ENCODE data around the gene SAP30BP. TPM values are rescaled to one million over a fixed set of nuclear protein-coding genes. Genes with fewer than 3 reads are reported as not detected.

Gene SAP30BP
- 125 TPM for total RNA-seq (ENCODE audit: unreplicated experiment)
- long read RNA-seq, transcript SAP30BP-225 (11 exons, 2,722 nt) = major isoform, 50 of 61 reads
- long read RNA-seq, partial matches to known transcripts = 1 of 61 reads
- long read RNA-seq, other reads (novel, unspliced or antisense) = 6 of 61 reads

GRCh38 chr17:75666959-75667790 lies at the start of gene SAP30BP, which contains the start of gene RECQL5:
SAP30BP (plus strand) TSS chr17:75667338; CDS start chr17:75667373, 35 bp downstream.
RECQL5 (minus strand) TSS chr17:75667154; CDS start chr17:75666557, 597 bp downstream.
- Mint-ChIP-seq H3K27ac (ENCODE audit: unreplicated experiment) (peak within 1 kb of the TSS; percentile 74), H3K36me3 (ENCODE audit: low read depth, unreplicated experiment) (peaks cover 15% of the 10 kb centered on the region), H3K9me3 (ENCODE audit: unreplicated experiment) (no peaks in the 10 kb centered on the region), H3K4me1 (ENCODE audit: unreplicated experiment) (peaks cover 22% of the 10 kb centered on the region), H3K4me3 (ENCODE audit: unreplicated experiment) (peak within 1 kb of the TSS; percentile 74), H3K27me3 (ENCODE audit: unreplicated experiment) (peaks cover 1% of the 10 kb centered on the region)
- DNase-seq (ENCODE audit: low spot score) = peak; percentile 98
- no peak for TF ChIP-seq CTCF (IDR thresholded peaks at IDR 0.05; ENCODE audit: unreplicated experiment)

DNA sequence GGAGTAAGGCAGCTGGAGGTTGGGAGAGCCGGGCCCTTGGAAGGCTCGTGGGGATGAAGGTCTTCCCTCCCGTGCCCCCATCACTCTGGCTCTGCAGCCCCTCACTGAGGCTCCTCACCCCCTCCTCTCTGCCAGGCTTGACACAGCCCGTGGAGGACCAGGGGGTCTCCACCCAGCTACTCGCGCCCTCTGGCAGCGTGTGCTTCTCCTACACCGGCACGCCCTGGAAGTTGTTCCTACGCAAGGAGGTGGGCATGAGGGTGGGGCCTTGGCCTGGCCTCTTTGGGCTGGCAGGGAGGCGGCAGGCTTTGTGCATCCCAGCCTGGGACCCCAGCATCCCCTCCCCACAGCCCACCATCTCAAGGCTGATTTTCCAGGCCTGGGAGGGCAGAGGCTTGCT lies 49.5 kb upstream of the SAP30BP start:
- Mint-ChIP-seq H3K27ac (ENCODE audit: unreplicated experiment) (no peak overlapping the region), H3K9me3 (ENCODE audit: unreplicated experiment) (no peaks in the 10 kb centered on the region)

GRCh38 chr17:75619506-75620431 lies 47.4 kb upstream of the SAP30BP start:
- peak; percentile 77 for DNase-seq (ENCODE audit: low spot score)
- Mint-ChIP-seq H3K27ac (ENCODE audit: unreplicated experiment) (no peak overlapping the region), H3K36me3 (ENCODE audit: low read depth, unreplicated experiment) (peaks cover 19% of the 10 kb centered on the region)

More for the DNA sequence above, 49.5 kb upstream of the SAP30BP start:
- Mint-ChIP-seq H3K4me3 (ENCODE audit: unreplicated experiment) (no peak overlapping the region), H3K36me3 (ENCODE audit: low read depth, unreplicated experiment) (peaks cover 16% of the 10 kb centered on the region), H3K4me1 (ENCODE audit: unreplicated experiment) (no peaks in the 10 kb centered on the region), H3K27me3 (ENCODE audit: unreplicated experiment) (peaks cover 15% of the 10 kb centered on the region)
- no peak for TF ChIP-seq CTCF (IDR thresholded peaks at IDR 0.05; ENCODE audit: unreplicated experiment)
- no peak for DNase-seq (ENCODE audit: low spot score)

GRCh38 chr17:75621489-75621888 lies 45.6 kb upstream of the SAP30BP start:
- Mint-ChIP-seq H3K36me3 (ENCODE audit: low read depth, unreplicated experiment) (peaks cover 19% of the 10 kb centered on the region), H3K9me3 (ENCODE audit: unreplicated experiment) (no peaks in the 10 kb centered on the region), H3K4me1 (ENCODE audit: unreplicated experiment) (no peaks in the 10 kb centered on the region), H3K4me3 (ENCODE audit: unreplicated experiment) (no peak overlapping the region), H3K27me3 (ENCODE audit: unreplicated experiment) (peaks cover 20% of the 10 kb centered on the region), H3K27ac (ENCODE audit: unreplicated experiment) (no peak overlapping the region)
- DNase-seq (ENCODE audit: low spot score) = no peak
- TF ChIP-seq CTCF (IDR thresholded peaks at IDR 0.05; ENCODE audit: unreplicated experiment) = no peak

More at GRCh38 chr17:75619506-75620431, 47.4 kb upstream of the SAP30BP start:
- peaks cover 20% of the 10 kb centered on the region for H3K27me3 Mint-ChIP-seq (ENCODE audit: unreplicated experiment)
- H3K9me3 Mint-ChIP-seq (ENCODE audit: unreplicated experiment) = no peaks in the 10 kb centered on the region
- peak; percentile 68 for TF ChIP-seq CTCF (IDR thresholded peaks at IDR 0.05; ENCODE audit: unreplicated experiment)
- H3K4me1 Mint-ChIP-seq (ENCODE audit: unreplicated experiment) = no peaks in the 10 kb centered on the region
- no peak overlapping the region for H3K4me3 Mint-ChIP-seq (ENCODE audit: unreplicated experiment)

Data from endothelial cell (in vitro differentiated cells).